T-helper 1 cell (primary cell): ENCODE measurements around the gene USP24.

ENCODE experiments used
- DNase-seq, 5 donors: peaks; one replicate each; pipeline ENCODE4 v3.0.0-alpha.2; 2012 to 2020

Gene USP24

DNA sequence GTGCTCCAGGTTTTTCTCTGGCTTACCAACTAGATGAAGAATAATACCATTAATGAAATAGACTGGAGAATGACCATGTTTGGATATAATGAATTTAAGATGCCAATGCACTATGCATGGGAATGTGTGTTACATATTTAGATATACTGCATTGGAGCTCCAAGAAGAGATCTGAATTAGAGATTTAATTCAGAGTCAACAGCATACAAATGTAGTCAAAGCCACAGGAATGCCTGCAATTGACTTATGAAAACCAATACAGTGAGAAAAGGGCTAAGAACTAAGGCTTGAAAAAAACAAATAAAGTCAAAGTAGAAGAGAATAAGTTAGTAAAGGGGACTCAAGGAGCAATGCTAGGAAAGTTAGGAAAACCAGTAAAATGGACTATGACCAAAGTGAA is 59.1 kb downstream of the USP24 start:
- DNase-seq: no peak

DNA sequence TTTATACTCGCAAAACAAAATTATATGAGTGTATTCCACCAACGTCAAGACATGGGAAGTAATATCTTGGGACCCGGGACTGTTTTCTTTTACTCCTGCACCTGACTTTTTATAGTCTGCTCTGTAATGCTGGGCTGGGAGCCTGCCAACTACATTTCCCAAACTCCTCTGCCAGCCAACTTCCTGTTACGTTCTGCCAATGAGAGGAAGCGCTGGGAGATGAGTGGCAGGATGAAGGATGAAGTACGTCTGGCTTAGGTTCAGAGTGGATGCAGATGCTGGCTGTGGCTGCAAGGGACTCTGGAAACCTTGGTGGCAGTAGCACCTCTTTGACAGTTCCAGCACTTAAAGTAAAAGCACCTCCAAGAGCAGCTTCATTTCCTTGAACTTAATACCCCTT is 59.6 kb downstream of the USP24 start:
- no peak for DNase-seq

DNA sequence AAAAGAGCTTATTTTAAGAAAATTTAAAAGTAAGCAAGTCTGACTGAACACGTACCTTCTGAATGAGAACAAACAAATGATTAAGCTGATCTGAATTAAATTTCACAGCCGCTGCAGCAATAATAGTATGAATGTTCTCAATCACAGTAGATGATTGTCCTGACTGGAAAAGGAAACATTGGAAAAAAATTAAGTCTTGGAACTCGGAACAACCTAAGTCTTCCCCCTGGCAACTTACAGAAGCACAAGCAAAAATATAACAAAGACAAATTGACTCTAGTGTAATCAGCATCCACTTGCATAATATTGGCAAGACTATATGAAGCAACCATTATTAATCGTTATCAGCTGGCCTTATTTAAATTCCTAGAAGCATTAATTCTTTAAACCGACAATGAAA is 60.5 kb downstream of the USP24 start:
- DNase-seq: no peak

DNA sequence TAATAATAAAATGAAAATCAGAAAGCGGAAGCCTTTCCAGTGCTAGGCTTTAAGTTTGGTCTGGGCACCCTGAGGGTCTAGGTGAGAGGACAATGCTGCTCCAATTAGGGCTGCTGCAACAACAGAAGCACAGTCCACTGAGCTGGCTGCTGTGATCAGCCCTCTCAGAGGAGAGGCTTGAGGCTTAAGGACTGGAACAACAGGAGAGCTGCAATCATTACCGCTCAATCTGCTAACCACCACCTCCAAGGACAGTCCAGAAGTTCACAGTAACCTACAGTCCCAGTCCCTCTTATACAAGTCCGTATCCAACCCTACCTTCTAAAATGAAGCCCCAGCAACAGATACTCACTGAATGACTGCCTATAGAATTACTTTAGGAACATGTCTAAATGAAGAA is 62.1 kb downstream of the USP24 start:
- no peak for DNase-seq

DNA sequence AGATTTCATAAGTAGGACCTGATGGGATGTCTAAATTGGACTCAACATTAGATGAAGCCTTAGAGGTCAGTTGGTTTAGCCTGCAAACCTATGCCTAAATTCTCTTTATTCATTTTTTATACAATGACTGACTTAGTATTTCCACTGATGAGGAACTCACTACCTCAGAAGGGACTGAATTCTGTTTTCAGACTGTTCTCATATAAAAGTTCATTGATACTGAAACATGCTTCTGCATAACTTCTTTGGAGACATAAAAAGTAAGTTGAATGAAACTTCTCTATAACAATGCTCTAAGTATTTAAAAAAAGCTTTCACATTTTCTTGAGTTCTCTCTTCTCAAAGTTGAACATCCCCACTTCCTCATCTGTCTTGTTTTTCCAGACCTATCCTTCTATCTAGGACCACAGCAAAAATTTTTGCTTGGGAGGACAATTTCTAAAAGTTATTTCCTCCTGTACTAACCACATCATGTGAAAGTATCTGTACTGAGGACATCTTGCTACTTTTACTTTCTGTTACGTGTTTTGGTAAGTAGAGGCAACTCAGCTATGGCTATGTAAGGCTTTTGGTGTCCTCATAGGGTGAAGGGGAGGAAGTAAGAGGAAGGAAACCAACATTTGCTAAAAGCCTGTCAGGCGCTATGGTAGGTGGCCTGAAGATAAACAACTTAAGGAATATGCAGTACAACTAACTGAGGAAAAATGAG is 64.1 kb downstream of the USP24 start:
- DNase-seq: peak in 1 of 5 donors; percentile 57

DNA sequence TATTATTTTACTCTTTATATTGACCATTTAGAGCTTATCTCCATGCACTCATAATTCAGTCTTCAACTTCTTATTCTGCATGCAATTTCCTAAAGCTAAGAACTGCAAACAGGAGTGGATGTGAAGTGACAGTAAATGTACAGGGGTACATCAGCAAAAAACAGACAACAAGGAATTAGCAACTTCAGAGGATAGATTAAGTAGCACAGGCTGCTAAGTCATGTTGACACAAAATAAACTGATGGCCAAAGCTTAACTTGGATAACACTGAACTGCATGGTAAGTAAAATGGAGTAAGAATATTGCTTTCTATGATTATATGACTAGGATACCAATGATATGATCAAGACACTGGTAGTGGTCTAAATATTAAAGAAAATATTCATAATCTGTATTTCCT is 66.5 kb downstream of the USP24 start:
- DNase-seq: no peak

DNA sequence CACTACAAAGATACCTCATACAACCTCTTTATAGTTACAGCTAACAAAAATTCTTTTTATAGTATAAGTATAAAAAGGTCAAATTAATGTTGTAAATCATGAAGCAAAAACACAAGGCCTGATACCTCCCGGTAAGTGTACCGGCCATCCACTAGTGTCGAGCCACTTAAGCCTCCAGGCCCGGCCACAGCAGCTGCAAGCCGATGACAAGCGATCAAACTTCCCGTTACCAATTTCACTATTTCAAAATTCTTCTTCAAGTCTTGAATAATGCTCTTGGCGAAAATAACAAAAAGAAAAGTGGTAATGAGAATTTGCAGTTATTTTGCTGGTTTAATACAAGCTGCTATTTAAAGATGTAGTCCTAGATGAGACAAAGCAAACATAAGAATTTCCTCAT is 67.6 kb downstream of the USP24 start:
- DNase-seq: no peak

DNA sequence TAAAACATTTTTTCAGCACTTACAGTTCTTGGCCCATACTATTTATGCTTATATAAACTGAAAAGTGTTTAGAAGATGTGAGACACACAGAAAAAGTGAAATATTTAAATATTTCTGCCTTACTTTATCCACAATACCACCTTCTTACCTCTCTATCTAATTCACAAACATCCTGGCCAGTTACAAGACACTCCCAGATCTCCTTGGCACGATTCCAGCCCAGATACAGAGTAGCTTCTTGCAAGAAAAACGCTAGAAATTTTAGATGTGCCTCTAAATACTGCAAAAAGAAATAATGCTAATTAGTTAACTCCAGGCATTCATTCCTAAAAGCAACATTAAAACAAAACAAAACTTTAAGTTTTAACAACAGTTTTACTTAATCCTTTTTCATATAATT is 68.4 kb downstream of the USP24 start:
- DNase-seq: no peak

DNA sequence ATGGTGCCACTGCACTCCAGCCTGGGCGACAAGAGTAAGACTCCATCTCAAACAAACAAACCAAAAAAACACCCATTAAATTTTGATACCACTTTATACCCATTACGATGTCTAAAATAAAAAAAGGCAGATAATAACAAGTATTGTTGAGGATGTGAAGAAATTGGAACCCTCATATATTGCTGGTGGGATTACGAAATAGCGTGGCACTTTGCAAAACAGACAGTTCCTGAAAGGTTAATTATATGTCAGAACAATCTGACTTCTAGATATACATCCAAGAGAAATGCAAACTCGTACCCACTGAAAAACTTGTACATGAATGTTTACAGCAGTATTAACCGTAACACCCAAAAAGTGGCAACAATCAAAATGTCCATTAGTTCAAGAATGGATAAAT is 70.3 kb downstream of the USP24 start:
- DNase-seq: no peak

DNA sequence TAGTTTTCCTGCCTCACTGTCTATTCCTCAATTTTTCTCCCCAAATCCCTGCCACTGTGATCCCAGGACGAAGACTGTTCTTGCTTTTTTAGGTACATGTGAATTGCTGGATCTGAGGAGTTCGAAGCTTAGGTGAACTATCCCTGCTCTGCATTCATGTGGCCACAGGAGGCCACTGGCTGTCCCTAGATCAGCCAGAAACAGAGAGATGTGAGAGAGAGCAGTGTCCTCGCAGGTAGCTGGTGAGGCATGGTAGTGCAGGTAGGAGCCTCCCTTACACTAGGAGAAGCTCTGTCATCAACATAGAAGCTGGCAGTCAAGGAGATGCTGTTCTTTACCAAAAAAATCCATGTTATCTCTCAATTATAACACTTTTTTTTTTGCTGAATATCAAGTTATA is 71.5 kb downstream of the USP24 start:
- DNase-seq: peak in 1 of 5 donors; percentile 25

DNA sequence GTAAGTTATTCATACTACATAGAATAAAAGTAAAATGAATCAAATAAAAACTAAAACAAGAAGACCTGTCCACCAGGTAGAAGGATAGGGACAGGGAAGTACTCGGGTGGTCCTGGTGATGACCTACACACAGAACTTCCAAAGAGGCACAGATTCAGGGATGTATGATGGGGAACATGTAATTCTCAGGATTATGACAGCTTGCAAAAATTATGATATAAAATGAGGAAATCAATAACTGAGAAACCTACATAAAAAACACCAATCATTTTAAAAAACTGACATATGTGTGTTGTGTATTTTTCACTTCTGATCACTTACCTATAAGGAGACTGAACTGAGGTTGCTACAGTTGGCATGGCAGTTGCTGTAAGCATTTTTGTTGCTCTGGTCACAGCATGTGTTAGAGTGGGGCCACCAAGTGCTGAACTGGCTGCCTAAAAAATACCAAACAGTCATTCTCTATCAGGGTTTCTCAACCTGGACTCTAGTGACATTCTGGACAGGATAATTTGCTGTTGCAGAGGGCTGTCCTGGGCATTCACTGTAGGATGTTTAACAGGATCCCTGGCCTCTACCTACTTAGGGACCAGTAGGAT is 73.8 kb downstream of the USP24 start:
- DNase-seq: no peak

DNA sequence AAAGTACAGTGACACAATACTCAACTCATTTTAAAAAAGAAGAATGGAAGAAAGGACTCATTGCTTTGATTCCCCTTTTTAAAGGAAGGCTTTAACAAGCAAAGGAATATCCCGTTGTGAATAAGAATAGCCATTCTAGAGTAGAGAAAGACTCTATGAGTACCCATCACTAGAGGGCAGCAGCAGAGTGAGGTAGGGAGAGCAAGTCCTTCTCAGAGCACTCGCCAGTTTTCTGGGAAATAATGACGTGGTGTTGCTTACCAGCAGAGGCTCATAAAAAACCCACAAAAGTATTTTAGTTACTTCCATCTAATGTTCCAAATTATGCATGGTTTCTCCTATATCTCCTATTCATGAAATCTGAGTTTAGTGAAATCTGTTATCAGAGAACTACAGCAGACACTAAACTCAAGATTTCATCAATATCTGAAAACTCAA is 74.6 kb downstream of the USP24 start:
- DNase-seq: peak; percentile 28 to 85 (median 62)

DNA sequence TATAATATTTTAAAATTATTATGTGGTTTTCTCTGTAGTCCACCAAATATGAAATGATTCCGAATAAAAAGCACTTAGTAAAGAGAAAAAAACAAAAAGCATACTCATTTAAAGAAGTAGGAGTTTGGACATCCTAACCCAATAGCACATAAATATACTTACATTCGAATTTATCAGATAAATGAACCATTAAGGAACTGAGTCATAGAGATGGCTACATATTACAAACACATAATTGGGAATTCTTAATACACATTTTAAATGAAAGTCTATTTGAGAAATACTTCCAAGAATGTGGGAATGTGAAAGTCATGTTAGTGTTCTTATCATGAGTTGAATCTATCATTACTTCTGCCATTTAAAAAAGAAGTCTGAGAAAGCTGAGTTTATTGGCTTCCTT is 75.0 kb downstream of the USP24 start:
- DNase-seq: no peak

DNA sequence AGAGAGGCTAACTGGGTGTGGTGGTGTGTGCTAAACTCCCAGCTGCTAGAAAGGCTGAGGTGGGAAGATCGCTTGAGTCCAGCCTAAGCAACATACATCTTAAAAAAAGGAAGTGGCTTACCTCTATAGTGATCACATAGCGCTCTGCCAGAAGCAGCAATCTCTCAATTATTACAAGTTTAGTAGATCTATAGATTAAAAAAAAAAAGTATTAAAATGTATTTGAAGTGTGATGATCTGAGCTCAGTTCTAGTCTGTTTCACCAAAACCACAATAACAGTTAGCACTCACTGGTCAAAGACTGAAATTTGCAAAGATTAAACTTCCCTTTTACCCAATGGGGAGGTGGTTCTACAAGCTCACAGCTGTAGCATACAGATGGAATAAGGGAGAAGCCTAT is 76.3 kb downstream of the USP24 start:
- DNase-seq: no peak

DNA sequence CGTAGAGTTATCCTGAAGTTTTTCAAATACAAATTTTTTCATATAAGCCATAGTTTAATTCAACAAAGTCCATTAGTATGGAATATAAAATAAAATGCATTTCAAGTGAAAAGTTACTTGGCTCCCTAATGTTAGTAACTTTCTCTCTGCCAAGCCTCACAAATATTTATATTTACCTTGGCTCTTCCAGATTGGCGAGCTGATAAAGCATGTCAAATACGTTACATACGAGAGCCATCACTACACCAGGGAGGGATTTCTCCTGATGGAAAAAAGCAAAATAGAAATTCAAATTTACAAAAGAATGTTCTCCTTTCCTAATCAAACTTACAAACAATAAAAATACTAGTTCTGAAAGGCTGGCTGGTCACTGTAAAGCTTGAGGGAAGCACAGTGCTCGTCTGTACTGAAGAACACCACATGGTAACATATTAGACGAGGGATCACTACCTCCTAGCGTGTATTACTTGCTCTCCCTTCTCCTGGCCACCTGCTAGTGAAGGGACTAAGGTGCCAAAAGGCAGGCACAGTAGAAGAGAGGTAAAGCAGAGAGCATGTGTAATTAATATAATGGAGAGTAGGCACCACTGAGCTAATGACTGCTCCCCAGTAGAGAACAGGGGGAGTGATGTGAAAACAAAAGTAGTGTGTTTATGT is 80.9 kb downstream of the USP24 start:
- no peak for DNase-seq

DNA sequence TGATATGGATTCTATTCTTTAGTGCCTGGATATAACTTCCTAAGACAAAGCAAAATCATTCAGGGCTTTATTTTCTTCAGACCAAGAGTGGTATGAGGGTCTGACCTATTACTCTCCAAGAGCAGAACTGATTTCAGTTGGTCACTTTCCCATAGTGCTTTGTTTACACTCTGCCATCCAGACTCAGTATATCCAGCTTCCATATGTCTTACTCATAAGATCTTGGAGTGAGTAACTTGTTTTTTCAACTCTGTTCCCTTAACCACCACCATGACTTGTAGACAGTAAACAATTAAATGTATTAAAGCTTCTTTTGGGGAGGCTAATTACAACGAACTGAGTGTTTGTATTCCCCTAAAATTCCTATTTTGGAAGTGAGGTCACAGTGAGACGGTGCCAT is 83.4 kb downstream of the USP24 start:
- DNase-seq: no peak

DNA sequence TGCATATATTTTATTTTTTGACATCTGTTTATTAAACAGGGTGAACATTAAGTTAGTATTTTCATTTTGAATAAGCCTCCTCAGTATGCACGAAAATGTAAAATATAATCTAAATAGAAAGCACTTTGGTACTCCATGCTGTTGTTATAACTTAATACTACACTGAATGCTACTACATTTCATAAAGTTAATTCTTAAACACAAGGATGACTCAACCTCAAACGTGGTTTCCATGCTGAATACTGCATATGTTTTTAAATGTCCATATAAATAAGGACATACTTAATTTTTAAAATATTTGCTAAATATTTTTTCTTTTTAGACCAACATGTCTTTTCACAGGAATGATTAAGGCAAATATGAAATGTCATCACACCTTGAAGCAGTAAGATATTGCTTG is 83.9 kb downstream of the USP24 start:
- DNase-seq: no peak

DNA sequence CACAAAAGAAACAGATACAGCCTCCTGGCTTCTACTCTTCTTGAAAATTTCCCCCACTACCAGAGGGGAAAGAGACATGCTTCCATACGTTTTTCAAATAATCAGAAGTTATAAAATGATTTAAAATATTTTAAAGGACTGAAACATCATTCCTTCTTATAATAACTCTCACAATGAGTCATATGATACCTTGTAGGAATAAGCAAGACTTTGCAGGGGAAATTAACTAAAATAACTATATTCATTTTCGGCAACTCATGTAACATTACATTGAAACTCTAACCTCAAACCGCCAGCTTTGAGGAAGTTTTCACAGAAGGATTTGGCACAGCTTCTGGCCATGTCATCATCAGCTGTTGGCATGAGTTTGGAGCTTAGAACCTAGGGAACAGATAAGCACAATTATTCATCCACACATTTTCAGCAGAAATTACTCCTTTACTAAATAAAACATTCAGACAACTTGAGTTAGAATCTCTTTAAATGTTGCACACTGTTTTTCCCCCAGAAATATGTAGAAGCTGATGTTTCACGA is 85.9 kb downstream of the USP24 start:
- no peak for DNase-seq

DNA sequence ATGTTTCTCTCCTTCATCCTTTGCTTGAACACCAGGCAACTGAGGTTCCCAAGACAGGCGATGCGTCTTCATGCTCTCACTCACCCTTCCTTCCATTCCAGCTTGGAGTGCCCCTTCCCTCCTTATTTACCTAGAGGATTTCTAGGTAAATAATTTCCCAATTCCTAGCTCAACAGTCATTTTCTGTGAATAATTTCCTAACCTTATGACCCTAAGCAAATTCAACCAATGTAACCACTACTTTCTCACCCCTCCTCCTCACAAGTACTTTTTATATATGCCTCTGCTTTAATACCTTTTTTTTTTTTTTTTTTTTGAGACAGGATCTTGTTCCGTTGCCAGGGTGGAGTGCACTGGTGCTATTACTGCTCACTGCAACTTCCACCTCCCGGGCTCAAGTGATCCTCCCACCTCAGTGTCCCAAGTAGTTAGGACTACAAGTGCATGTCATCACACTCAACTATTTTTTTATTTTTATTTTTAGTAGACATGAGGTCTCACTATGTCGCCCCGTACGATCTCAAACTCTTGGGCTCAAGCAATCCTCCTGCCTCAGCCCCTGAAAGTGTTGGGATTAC is 86.7 kb downstream of the USP24 start:
- no peak for DNase-seq

DNA sequence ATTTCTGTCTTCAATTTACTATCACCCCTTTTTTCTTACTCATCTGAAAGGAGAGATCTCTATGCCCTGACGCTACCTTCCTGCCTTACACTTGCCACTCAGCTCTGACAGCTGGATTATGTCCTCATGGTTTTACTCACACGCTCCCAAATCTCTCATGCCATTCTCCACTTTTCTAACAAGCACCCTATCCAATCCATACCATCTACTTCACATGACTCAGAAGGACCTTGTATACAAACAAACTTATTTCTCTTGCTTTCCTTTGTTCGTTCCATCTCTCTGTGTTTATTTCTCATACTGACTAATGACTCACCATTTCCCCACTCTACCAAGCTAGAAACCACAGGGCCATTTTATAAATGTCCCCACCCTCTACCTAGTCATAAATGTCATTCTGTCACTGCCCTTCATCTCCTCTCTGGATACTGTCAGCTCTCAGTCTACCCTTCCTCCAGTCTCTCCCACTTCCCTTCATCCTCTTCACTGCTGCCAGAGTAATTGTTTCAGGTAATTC is 87.3 kb downstream of the USP24 start:
- DNase-seq: peak in 1 of 5 donors; percentile 78

DNA sequence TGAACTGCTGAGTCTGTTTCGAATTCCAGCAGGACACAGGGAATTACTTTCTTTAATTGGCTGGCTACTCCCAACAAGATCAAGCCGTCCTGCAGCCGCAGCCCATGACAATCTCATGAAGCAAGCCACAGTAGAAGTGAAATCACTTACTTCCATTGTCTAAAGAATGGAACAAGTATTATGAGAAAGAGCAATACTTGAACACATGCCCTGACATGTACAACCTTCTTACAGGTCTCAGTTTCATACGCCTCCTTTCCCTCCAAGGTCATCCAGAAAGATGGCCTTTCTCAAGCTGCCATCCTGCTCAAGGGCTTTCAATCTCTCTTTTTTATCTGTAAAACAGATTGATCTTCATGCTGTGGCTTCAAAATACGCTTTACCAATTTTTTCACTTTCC is 90.7 kb downstream of the USP24 start:
- no peak for DNase-seq

DNA sequence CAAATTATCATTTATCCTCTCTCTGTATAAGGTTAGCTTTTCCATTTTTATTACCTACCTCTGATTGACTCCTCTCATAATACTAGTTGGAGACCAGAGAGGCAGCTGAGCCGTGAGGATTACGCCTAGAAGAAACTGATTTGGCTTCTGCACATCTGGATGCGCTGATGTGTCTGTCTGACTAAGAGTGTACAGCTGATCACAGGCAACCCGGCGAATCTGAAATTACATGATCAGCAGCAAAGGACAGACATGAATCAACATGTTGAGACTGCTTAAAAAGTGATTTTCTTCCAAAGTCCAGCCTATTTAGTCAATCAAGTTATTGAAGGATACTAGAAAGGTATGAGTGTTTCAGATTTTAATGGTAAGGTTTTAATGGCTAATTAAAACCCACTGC is 94.6 kb downstream of the USP24 start:
- DNase-seq: no peak

DNA sequence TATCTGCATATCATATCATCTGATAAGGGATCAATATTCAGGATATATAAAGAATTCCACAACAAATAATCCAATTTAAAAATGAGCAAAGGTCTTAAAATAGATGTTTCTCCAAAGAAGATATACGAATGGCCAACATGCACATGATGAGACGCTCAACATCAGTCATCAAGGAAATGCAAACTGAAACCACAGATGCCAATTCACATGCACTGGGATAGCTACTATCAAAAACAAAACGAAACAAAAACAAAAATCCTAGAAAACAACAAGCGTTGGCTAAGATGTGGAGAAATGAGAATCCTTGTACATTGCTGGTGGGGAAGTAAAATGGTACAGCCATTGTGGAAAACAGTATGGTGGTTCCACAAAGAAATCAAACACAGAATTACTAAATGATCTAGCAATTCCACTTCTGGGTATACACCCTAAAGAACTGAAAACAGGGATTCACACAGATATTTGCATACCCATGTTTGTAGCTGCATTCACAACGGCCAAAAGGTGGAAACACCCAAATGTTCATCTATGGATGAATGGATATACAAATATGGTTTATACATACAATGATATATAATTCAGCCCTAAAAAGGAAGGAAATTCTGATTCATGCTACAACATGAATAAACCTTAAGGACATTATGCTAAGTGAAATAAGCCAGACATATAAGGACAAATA is 96.4 kb downstream of the USP24 start:
- no peak for DNase-seq
